Measurements from ENCODE around the gene CACNA2D1. TPM values are rescaled to one million over a fixed set of nuclear protein-coding genes. Genes with fewer than 3 reads are reported as not detected.

The CACNA2D1 gene
- polyA plus RNA-seq, 4 donors = 12.4 to 29.5 (median 24.5) TPM

DNA sequence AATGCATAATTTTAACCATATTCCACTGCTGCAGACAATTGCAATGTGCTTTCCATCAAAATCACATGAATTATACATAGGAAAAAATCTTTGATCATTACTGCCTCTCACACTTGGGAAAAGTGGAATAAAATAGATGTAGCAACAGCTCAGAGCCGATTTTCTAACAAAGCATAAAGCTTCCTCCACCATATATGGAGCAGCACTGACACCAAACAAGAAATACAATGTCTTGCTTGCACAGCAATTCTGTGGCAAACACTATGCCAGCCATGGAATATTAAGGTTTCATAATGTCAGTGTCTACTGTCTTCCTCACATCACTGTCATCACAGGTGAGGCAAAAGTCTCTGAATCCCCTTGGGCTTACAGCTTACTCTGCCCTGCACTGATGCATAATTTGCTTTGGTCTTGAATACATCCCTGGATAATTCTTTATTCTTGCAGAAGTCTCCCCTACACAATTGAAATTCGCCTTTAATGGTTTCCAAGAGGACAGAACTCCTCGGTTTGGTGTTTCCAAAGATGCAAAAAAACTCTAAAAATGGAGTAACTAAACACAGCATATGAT, 198.5 kb downstream of the CACNA2D1 start:
- DNase-seq (ENCODE audit: low read depth in 4 of 4, low spot score in 3 of 4) = no peak

DNA sequence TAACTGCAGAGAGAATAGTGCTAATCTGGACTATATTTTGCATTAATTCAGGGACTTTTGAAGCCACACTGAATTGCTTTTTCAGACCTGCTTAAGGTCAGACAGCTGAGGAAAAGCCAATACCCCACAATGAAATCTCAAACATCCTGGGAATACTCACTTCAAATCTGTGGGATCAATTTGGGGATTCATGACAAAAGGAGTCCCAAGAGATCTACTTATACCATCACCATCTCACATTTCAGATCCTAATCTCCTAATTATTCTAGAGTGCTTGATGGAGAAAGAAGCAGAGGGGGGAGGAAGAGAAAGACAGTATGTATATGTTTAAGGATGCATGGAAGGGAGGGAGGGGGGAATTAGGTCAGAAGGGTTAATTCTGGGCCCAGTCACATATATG, 202.2 kb downstream of the CACNA2D1 start:
- no peak for DNase-seq (ENCODE audit: low read depth in 4 of 4, low spot score in 3 of 4)

DNA sequence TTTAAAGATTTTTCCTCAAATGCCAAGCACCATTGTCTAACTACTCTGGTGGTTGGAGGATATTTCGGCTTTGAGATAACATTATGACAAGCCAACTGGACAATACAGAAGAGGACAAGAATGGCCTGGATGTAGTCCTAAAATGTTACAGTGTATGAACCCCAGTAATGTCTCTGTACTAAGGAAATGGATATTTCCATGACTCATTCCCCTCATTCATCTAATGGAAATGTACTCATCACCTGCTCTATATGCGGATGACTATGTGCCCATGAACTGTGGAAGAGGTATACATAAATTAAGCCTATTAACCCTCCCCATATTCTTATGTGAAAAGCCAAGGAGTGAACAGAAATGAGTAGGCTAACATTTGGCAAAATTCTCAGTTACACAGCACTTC, 207.9 kb downstream of the CACNA2D1 start:
- no peak for DNase-seq (ENCODE audit: low read depth in 4 of 4, low spot score in 3 of 4)

DNA sequence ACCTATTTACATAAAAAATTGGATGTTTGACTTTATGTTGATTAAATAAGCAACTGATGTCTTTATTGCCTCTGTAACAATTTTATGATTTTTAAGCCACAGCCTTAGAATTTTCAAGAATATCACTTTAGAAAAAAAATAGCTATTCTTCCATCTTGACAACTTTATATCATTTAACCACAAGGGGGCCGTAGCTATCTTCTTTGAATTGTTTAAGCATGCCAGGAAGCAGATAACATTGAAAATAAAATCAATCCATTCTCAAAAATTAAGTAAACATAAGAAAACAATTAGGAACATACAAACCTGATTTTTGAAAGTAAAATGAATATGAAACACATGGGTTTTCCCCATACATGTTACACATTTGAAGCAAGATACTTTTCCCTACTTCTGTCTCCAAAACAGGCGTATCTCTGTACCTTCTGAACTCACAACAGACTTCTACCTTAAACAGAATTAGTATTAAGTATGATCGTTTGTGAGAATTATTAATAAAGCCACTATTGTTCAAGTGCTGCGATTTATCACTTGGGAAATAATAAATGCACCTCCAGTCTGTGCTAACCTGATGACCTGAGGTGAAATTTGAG, 209.0 kb downstream of the CACNA2D1 start:
- DNase-seq (ENCODE audit: low read depth in 4 of 4, low spot score in 3 of 4) = peak; percentile 3 to 12 (median 10)

DNA sequence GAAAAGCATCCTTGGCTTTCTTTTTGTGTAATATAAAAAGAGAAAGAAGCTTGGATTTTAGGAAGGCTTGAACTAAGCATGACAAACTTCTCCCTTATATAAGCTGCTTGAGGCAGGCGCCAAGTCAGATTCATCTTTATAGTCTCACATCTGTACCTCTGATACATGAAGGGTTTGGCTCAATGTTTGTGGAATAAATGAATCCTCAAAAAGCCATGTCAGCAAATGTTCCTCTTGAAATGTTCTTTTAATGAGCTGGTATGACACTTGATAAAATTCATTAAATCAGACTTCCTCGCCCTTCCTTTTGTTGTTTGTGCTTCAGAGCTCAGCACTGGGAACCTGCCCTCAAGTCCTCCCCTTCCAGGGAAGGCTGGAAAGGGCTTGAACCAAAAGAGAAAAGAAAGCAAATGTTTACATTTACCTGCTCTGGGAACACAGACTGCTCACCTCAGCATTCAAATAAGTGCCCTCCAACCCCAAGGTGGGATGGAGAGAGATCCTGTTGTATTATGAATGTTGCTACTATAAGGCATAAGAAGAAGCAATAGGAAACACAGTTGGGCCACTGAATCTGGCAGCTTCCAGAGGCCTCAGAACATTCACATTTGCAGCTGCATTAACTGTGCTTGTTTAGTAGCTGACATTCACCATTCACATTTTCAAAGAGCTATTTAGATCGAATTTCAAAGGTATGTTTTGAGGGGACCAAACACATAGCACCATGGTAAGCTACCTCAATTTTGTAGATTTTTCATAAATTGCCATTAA, 212.6 kb downstream of the CACNA2D1 start:
- DNase-seq (ENCODE audit: low read depth in 4 of 4, low spot score in 3 of 4) = no peak

DNA sequence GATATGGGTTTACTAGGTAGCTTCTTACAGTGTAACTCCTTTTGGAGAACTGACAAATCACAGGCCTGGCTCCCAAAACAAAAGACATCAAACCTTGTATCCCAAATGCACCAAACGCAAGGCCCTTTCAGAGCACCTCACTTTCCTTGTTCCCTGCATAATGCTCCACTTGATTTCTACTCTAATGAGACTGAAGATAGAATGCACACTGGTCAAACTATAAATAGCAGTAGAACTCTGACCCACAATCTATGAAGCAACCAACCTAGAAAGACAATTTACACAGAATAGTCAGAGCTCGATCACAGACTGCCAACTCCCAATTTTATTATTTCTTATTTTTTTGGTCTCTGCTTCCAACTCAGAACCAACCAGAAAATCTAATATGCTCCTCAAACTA, 214.4 kb downstream of the CACNA2D1 start:
- no peak for DNase-seq (ENCODE audit: low read depth in 4 of 4, low spot score in 3 of 4)

DNA sequence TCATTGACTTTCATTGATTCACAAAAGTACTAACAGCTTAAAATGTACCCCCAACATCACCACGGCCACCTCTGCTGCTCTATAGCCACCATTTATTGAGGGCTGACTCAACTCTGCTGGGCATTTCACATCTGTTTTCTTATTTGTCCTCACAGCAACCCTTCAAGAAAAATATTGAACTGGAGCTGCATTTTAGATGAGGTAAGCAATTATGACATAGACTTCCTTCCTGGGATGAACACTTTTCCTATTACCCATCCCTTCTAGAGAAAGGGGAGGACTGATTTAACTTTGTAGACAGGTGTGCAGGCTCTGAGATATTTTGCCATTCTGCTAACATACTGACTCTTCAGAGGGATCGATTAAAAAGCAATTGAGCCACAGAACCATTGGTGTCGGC, 217.4 kb downstream of the CACNA2D1 start:
- no peak for DNase-seq (ENCODE audit: low read depth in 4 of 4, low spot score in 3 of 4)

DNA sequence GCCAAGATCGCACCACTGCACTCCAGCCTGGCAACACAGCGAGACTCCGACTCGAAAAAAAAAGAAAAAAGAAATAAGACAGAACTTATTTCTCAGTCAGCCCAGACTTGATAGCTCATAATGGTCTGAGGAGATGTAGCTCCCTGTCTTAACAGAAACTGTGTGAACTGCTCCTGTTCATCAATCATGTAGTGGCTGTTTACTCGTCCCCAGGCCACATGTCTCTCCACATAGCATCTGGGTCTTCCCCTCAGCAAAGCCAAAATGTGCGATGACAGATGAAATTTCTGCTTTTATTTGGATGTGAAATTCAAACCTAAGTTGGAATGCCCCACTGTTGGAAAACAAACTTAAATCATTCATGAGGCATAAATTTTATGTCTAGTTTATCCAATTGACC, 219.0 kb downstream of the CACNA2D1 start:
- no peak for DNase-seq (ENCODE audit: low read depth in 4 of 4, low spot score in 3 of 4)

DNA sequence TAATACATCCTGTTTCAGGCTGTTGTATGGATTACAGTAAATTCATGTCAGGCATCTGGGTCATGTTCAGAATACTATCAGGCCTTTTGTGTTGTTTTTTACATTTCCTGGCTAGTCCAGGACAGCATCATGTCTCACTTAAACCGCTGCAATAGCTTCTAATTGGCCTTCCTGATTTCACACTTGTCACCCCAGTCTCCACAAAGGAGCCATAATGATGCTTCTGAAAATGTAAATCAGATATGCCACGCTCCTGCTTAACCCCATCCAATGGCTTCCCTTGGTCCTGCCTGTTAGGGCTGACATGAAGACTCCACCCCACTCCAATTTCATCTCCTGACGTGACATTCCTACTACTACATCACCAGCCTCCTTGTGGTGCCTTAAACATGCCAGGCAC, 220.0 kb downstream of the CACNA2D1 start:
- no peak for DNase-seq (ENCODE audit: low read depth in 4 of 4, low spot score in 3 of 4)

DNA sequence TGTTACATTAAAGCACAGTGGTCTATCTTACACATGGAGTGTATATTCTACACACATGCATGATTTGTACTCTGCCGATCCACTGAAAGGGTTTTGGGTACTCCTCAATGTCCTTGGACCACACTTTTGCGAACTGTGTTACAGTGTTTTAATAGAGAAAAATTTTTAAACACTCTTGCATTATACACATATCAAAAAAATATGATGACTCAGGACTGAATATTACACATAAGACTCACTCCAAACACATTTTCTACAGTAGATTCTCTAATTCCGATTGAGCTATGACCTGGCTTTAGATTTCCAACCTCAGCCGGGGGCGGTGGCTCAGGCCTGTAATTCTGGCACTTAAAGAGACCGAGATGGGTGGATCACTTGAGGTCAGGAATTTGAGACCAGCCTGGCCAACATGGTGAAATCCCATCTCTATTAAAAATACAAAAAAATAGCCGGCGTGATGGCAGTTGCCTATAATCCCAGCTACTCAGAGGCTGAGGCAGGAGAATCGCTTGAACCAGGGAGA, 222.4 kb downstream of the CACNA2D1 start:
- DNase-seq (ENCODE audit: low read depth in 4 of 4, low spot score in 3 of 4) = no peak

DNA sequence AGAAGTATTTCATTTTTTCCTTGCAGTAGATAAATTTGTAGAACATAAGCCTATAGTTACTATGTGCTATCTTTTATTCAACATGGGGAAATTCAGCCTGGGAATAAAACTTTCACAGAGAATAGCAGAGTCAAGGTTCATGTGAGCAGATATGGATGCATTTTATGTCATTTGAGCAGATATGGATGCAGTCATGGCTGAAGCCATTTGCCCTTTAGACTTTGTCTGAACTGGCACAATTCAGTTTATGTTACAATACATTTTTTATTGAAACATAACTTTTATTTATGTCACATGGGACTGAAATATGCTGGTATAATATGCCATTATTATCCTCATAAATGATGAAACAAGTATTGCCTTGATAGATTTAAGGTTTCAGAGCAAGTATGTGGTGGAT, 231.1 kb downstream of the CACNA2D1 start:
- DNase-seq (ENCODE audit: low read depth in 4 of 4, low spot score in 3 of 4) = no peak

DNA sequence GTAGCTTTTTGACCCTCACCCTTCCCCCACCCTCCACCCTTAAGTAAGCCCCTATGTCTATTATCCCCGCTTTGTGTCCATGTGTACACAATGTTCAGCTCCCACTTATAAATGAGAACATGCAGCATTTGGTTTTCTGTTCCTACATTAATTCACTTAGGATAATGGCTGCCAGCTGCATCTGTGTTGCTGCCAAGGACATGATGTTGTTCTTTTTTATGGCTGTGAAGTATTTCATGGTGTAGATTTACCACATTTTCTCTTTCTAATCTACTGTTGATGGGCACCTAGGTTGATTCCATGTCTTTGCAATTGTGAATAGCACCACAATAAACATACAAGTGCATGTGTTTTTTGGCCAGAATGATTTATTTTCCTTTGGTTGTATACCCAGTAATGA, 232.2 kb downstream of the CACNA2D1 start:
- DNase-seq (ENCODE audit: low read depth in 4 of 4, low spot score in 3 of 4) = no peak

DNA sequence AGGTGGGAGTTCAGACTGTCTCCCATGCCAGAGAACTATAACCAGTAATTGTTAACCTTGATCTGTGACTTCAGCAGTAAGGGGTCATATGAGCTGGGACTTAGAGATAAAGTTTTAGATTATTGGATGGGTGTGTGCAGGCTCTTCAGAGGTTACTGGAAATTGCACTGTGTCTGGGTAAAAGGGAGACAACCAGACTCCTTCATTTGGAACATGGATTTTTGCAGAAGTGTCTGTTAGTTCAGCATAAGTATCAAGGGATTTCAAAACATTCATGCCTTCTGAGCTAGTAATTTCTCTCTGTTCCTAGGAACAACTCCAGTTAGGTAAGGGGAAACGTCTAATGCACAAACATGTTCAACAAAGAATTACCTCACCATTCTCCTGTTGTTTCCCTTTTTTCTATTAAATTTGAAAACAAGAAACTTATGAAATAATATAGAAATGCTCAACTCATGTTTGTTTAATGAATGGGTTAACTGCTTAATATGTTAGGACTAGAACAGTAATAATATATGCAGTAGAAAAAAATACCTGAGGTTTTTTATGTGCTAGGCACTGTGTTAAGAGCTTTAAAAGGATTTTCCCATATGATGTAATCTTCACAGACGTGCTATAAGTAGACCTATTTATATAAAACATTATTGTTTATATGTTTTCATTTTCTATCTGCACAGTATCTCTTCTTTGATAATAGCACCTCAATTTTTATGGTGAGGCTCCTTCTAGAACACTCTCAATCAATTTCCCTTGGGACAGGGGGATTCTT, 233.0 kb downstream of the CACNA2D1 start:
- no peak for DNase-seq (ENCODE audit: low read depth in 4 of 4, low spot score in 3 of 4)

DNA sequence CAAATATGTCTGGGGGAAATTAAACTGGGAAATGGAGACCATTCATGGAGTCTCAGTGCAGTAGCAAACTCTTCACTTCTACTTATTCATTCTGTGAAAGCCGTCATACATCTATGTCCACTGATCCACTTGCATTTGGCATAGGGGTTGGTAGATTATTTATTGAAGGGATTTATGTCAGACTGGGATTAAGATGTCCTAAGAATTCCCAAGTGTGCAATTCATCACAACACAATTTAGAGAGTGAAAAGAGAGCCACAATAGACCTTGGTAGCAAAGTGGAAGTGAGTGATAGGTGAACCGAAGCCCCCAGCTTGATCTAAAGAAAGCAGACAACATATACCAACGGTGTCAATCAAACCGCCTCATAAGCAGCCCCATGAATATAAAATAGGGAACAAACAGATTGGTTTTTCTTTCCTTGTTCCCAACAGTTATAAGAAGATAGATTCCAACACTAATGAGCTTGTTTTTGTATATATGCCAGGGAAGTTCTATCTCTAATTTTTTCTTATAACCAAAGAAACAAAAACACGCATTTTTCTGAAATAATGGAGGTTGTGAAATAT, 234.3 kb downstream of the CACNA2D1 start:
- DNase-seq (ENCODE audit: low read depth in 4 of 4, low spot score in 3 of 4) = no peak

DNA sequence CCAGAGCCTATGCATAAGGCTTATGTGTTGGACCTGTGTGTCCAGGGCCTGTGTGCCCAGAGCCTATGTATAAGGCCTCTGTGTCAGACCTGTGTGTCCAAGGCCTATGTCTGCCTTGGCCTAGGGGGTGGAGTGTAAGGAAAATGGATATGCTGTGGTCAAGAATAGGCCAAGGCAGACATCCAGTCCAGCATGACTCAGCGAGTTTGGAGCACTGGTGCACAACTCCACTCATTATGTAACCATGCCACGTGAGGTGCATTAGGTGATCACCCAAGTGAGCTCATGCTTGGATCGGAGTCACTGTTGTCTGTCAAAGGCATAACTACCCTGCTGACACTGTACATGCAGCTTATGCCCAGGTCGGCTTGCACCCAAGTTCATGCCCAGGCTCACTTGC, 238.9 kb downstream of the CACNA2D1 start:
- DNase-seq (ENCODE audit: low read depth in 4 of 4, low spot score in 3 of 4) = no peak

DNA sequence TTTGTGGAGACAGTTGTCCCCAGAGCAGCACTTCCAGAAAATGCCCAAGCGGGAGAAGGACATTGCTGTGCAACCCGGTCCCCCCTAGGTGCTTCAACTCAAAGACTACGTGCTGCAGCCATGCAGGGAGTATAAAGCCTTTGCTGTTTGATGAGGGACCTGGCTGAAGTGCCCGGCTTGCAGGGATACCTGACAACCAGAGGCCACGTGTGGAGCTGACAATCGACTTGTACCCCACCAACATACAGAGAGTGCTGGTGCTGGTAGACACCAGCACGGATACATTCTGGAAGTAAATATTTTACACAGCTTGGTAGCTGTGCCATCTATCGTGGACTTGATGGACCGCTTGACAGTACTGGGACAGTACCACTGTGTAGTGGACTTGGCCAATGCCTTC, 240.6 kb downstream of the CACNA2D1 start:
- no peak for DNase-seq (ENCODE audit: low read depth in 4 of 4, low spot score in 3 of 4)

DNA sequence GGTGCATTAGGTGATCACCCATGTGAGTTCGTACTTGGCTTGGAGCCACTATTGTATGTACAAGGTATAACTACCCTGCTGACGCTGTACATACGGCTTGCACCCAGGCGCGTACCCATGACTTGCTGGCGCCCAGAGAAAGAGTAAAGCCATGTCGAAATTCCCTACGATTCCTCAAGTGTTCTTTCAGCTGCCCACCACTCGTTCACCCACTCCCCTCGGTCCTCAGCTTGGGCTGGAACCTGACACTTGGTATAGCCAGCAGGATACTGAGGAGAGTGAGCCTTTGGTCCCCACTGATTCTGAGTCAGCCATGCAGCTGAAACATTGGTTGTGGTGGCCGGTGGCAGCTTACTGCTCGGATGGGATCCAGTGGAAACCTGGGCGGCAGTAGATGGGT, 241.5 kb downstream of the CACNA2D1 start:
- DNase-seq (ENCODE audit: low read depth in 4 of 4, low spot score in 3 of 4) = no peak

DNA sequence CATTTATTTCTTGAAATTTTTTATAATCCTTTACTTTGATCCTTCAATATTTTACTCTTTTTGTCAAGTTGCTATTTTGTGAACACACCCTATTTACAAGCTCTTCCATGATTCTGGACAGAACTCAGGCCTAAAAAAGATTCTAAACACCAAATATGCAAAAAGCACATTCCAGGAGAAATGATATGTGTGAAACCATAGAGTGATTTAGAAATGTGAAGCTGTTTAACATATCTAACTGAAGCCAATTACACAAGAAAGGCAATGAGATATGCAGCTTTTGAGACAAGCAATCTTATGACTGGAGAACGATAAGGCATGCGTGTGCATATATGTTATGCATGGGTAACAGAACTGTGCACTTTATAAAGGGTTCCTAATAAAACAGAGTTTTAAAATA, 243.0 kb downstream of the CACNA2D1 start:
- DNase-seq (ENCODE audit: low read depth in 4 of 4, low spot score in 3 of 4) = no peak

DNA sequence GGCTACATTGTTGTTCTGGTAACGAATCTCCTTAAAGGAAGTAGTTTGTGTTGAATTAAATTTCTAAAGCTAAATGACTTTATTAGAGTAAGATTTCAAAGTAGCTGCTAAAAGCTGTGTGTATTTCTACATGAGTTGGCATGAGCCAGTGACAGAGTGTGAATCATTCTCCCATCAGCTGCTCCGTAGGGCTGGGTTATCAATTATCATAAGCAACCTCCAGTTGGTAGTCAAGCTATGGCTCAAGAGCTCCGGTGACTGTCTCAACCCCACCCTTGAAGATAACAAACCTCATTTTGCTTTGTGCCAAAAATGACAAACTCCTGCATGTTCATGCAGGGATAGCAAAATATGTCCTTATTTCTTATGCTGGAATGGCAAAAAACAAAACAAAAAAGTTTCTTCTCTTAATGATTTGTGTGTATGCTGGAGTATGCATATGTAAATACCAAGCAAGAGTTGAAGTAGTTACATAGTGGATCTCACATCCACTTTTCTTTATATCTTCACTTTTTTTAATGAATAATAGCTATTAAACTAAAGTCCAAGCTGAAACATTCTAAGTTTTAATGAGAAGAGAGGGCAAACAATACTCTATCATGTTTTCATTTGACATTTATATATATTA, 249.4 kb downstream of the CACNA2D1 start:
- no peak for DNase-seq (ENCODE audit: low read depth in 4 of 4, low spot score in 3 of 4)

DNA sequence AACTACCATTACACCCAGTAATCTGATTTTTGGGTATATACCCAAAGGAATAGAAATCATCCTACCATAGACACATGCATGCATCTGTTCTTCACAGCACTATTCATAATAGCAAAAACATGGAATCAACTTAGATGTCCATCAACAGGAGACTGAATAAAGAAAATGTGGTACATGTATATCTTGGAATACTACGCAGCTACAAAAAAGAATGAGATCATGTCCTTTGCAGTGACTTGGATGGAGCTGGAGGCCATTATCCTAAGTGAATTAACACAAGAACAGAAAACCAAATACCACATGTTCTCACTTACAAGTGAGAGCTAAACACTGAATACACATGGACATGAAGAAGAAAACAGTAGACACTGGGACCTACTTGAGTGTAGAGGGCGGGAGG, 254.9 kb downstream of the CACNA2D1 start:
- DNase-seq (ENCODE audit: low read depth in 4 of 4, low spot score in 3 of 4) = no peak
